IMR-90 (cell line): ENCODE measurements around the gene DCDC2. TPM values are rescaled to one million over a fixed set of nuclear protein-coding genes. Genes with fewer than 3 reads are reported as not detected.

ENCODE experiments used
- ATAC-seq: fragments of 200-7000 bp; cut with Tn5 transposase; 2 replicates; pipeline ENCODE4 v1.9.1; 2020; ENCODE audit warnings: low read depth, mild to moderate bottlenecking, moderate library complexity
- BruUV-seq: library from RNA; stranded (reverse); fragments of 400-500 nt; replicated peaks from 2 replicates; lab custom pipeline; 2021; lab: Mats Ljungman, UMichigan
- CTCF ChIA-PET: fragments of 300-600 bp; formaldehyde crosslinking; extraction: SDS; loops from one replicate; lab custom pipeline; 2021; ENCODE audit warnings: antibody characterized with exemption; lab: Yijun Ruan, JAX
- POLR2A ChIA-PET: fragments of 300-600 bp; sonication (Branson Sonifier 250); formaldehyde crosslinking; loops from one replicate; lab custom pipeline; 2022; ENCODE audit warnings: antibody characterized with exemption; ENCODE audit not compliant: unreplicated experiment; lab: Charles Lee
- DNase-seq: peaks from one replicate; pipeline ENCODE4 v3.0.0; 2013
- H2AFZ ChIP-seq: replicated peaks from 2 replicates; pipeline ENCODE3; 2013; ENCODE audit warnings: low read length, mild to moderate bottlenecking; ENCODE audit not compliant: poor library complexity
- H2AK5ac ChIP-seq: 2 replicates; pipeline ENCODE4 v1.6.1; 2013; ENCODE audit warnings: low read depth, low read length, inconsistent platforms
- H2AK9ac ChIP-seq: replicated peaks from 2 replicates; pipeline ENCODE3; 2013; ENCODE audit warnings: mild to moderate bottlenecking, low read depth, low read length, moderate library complexity; ENCODE audit not compliant: poor library complexity
- H2BK120ac ChIP-seq: 2 replicates; pipeline ENCODE4 v1.6.1; 2013; ENCODE audit warnings: low read depth, low read length, inconsistent platforms
- H2BK15ac ChIP-seq: 3 replicates; pipeline ENCODE4 v1.6.1; 2013; ENCODE audit warnings: low read depth, low read length, inconsistent platforms
- H2BK20ac ChIP-seq: 2 replicates; pipeline ENCODE4 v1.6.1; 2013; ENCODE audit warnings: low read depth, mild to moderate bottlenecking, inconsistent platforms, low read length, moderate library complexity
- H2BK5ac ChIP-seq: 2 replicates; pipeline ENCODE4 v1.6.1; 2013; ENCODE audit warnings: mild to moderate bottlenecking, low read depth, low read length, inconsistent platforms; ENCODE audit not compliant: poor library complexity, severe bottlenecking
- H3K14ac ChIP-seq: replicated peaks from 2 replicates; pipeline ENCODE4 v1.6.1; 2013; ENCODE audit warnings: low read depth, low read length, inconsistent platforms
- H3K18ac ChIP-seq: 2 replicates; pipeline ENCODE4 v1.6.1; 2013; ENCODE audit warnings: low read depth, low read length, control low read depth
- H3K23ac ChIP-seq: 2 replicates; pipeline ENCODE4 v1.6.1; 2013; ENCODE audit warnings: low read depth, low read length, inconsistent platforms
- H3K27ac ChIP-seq: 2 replicates; pipeline ENCODE4 v1.5.1; 2013; ENCODE audit warnings: mild to moderate bottlenecking, control low read depth, low read length; ENCODE audit not compliant: insufficient read depth
- H3K27me3 ChIP-seq: 2 replicates; pipeline ENCODE4 v1.6.1; 2013; ENCODE audit warnings: low read length; ENCODE audit not compliant: control insufficient read depth, insufficient read depth
- H3K36me3 ChIP-seq: 2 replicates; pipeline ENCODE4 v1.6.1; 2013; ENCODE audit warnings: low read length, mixed read lengths; ENCODE audit not compliant: control insufficient read depth, insufficient read depth
- H3K4ac ChIP-seq: 2 replicates; pipeline ENCODE4 v1.6.1; 2013; ENCODE audit warnings: low read depth, low read length, inconsistent platforms
- H3K4me1 ChIP-seq: 2 replicates; pipeline ENCODE4 v1.6.1; 2013; ENCODE audit warnings: low read length, mixed read lengths; ENCODE audit not compliant: control insufficient read depth, insufficient read depth
- H3K4me2 ChIP-seq: 2 replicates; pipeline ENCODE4 v1.6.1; 2013; ENCODE audit warnings: low read depth, mild to moderate bottlenecking, control low read depth, low read length, moderate library complexity
- H3K4me3 ChIP-seq: 2 replicates; pipeline ENCODE4 v1.5.1; 2013; ENCODE audit warnings: low read depth, mild to moderate bottlenecking, control low read depth, low read length, moderate library complexity; ENCODE audit not compliant: insufficient read depth
- H3K56ac ChIP-seq: 2 replicates; pipeline ENCODE4 v1.6.1; 2013; ENCODE audit warnings: low read length, inconsistent platforms; ENCODE audit not compliant: insufficient read depth; ENCODE audit errors: extremely low read depth
- H3K79me1 ChIP-seq, 2 experiments: 2 replicates each; pipeline ENCODE4 v1.6.1; 2013; ENCODE audit warnings: low read length in 2 of 2, inconsistent platforms in 1 of 2, low read depth in 1 of 2
- H3K9ac ChIP-seq: 2 replicates; pipeline ENCODE4 v1.6.1; 2013; ENCODE audit warnings: low read depth, low read length, control low read depth
- H3K9me1 ChIP-seq: 2 replicates; pipeline ENCODE4 v1.6.1; 2013; ENCODE audit warnings: low read length, inconsistent platforms; ENCODE audit not compliant: insufficient read depth
- H3K9me3 ChIP-seq: 2 replicates; pipeline ENCODE4 v1.6.1; 2013; ENCODE audit warnings: low read length; ENCODE audit not compliant: control insufficient read depth, insufficient read depth
- H4K20me1 ChIP-seq: 2 replicates; pipeline ENCODE4 v1.6.1; 2013; ENCODE audit warnings: low read length, inconsistent platforms; ENCODE audit not compliant: insufficient read depth
- H4K5ac ChIP-seq: 2 replicates; pipeline ENCODE4 v1.6.1; 2013; ENCODE audit warnings: mild to moderate bottlenecking, low read depth, low read length, control low read depth
- H4K8ac ChIP-seq, 2 experiments: 2 replicates each; pipeline ENCODE4 v1.6.1; 2013; ENCODE audit warnings: low read depth in 2 of 2, low read length in 2 of 2, control low read depth in 1 of 2, inconsistent platforms in 1 of 2
- H4K91ac ChIP-seq: 2 replicates; pipeline ENCODE4 v1.6.1; 2013; ENCODE audit warnings: low read depth, low read length, inconsistent platforms; ENCODE audit not compliant: insufficient read depth
- BHLHE40 ChIP-seq: fragments of 150-350 bp; IDR thresholded peaks from 2 replicates; pipeline ENCODE4 v1.6.1; 2016; ENCODE audit warnings: mild to moderate bottlenecking, low read depth, low read length
- CEBPB ChIP-seq: IDR thresholded peaks from 2 replicates; pipeline ENCODE4 v1.6.1; 2012; ENCODE audit warnings: low read depth, low read length, improper control_type of control experiment
- CHD1 ChIP-seq: IDR thresholded peaks from 2 replicates; pipeline ENCODE4 v1.6.1; 2012; ENCODE audit warnings: low read depth, low read length, improper control_type of control experiment
- CTCF ChIP-seq: conservative IDR thresholded peaks from 2 replicates; pipeline ENCODE4 v1.5.1; 2012; ENCODE audit warnings: mild to moderate bottlenecking, low read depth, low read length, improper control_type of control experiment
- FOS ChIP-seq: fragments of 150-350 bp; IDR thresholded peaks from 2 replicates; pipeline ENCODE4 v1.6.1; 2016; ENCODE audit warnings: low read depth, low read length
- MAFK ChIP-seq: IDR thresholded peaks from 2 replicates; pipeline ENCODE4 v1.6.1; 2012; ENCODE audit warnings: low read depth, low read length, improper control_type of control experiment
- MAZ ChIP-seq: IDR thresholded peaks from 2 replicates; pipeline ENCODE4 v1.6.1; 2012; ENCODE audit warnings: low read depth, mild to moderate bottlenecking, low read length, improper control_type of control experiment, moderate library complexity, borderline replicate concordance
- MXI1 ChIP-seq: IDR thresholded peaks from 2 replicates; pipeline ENCODE4 v1.6.1; 2012; ENCODE audit warnings: low read depth, mild to moderate bottlenecking, low read length, moderate library complexity, borderline replicate concordance
- NFE2L2 ChIP-seq: fragments of 150-350 bp; IDR thresholded peaks from 2 replicates; pipeline ENCODE4 v1.6.1; 2016; ENCODE audit warnings: low read depth, mild to moderate bottlenecking, low read length
- RAD21 ChIP-seq: IDR thresholded peaks from 2 replicates; pipeline ENCODE4 v1.6.1; 2012; ENCODE audit warnings: low read length, improper control_type of control experiment
- RCOR1 ChIP-seq: IDR thresholded peaks from 2 replicates; pipeline ENCODE4 v1.6.1; 2012; ENCODE audit warnings: mild to moderate bottlenecking, low read length, improper control_type of control experiment; ENCODE audit not compliant: insufficient replicate concordance
- SMC3 ChIP-seq: fragments of 150-350 bp; IDR thresholded peaks from 2 replicates; pipeline ENCODE4 v1.6.1; 2016; ENCODE audit warnings: low read depth, mild to moderate bottlenecking, antibody characterized with exemption, low read length, moderate library complexity
- USF2 ChIP-seq: fragments of 150-350 bp; IDR thresholded peaks from 2 replicates; pipeline ENCODE4 v1.6.1; 2017; ENCODE audit warnings: mild to moderate bottlenecking, antibody characterized with exemption, low read length, low read depth
- WGBS, 2 experiments: methylation state at CpG; one replicate each; pipeline versions ENCODE4 v1.1.5 to v1.1.7; 2013; ENCODE audit warnings: missing lambda C conversion rate in 2 of 2; ENCODE audit not compliant: insufficient read length in 1 of 2; ENCODE audit errors: extremely low coverage in 2 of 2; 5-methylcytosine and 5-hydroxymethylcytosine counted together
- dilution Hi-C: fragments of 300-500 bp; cut with HindIII; formaldehyde crosslinking; loops from one replicate; pipeline ENCODE4 v1.14.3; 2018; ENCODE audit warnings: low sequenced_read_pairs; ENCODE audit not compliant: unreplicated experiment
- in situ Hi-C: fragments of 300-500 bp; cut with MboI; formaldehyde crosslinking; loops from 3 replicates; pipeline ENCODE4 v1.14.3; 2019; ENCODE audit warnings: low sequenced_read_pairs, inconsistent platforms, mixed read lengths
- intact Hi-C: fragments of 100-400 bp; cut with micrococcal nuclease; formaldehyde crosslinking; loops from 2 replicates; pipeline ENCODE4 v1.10.0; 2022
- polyA plus RNA-seq, 3 experiments: library from polyadenylated mRNA; depleted of rRNA; stranded (reverse); fragments of >200 nt; gene quantifications; 2 replicates each; pipeline ENCODE4 v1.2.3, GENCODE V29; 2012; ENCODE audit warnings: low replicate concordance in 1 of 3
- total RNA-seq: library from RNA; depleted of rRNA; stranded (reverse); fragments of >200 nt; gene quantifications from 2 replicates; pipeline ENCODE4 v1.2.3, GENCODE V29; 2012

Gene DCDC2
- total and polyA plus RNA-seq, 2 of the 4 experiments (the other 2 are of a cell fraction): not detected

- TF ChIP-seq MAZ: peak; percentile 49; the same call in 1 of the 2 replicates
- no peak for TF ChIP-seq CHD1
These were observed 2.0 kb upstream of the DCDC2 start (continued) for GRCh38 chr6:24359640-24360454.

- Histone ChIP-seq H3K79me1 (no peaks in the 10 kb centered on the region), H3K9ac (no peak overlapping the region), H3K4me3 (no peak overlapping the region), H3K27ac (no peak overlapping the region), H3K36me3 (no peaks in the 10 kb centered on the region), H3K27me3 (peaks cover 18% of the 10 kb centered on the region), H2AK5ac (no peak overlapping the region), H4K91ac (no peak overlapping the region), H3K23ac (no peak overlapping the region), H3K14ac (no peak overlapping the region), H3K4me1 (peaks cover 4% of the 10 kb centered on the region; the same call in 1 of the 2 replicates), H3K18ac (no peak overlapping the region), H3K56ac (no peak overlapping the region), H3K9me1 (no peaks in the 10 kb centered on the region), H3K4me2 (peak overlapping the region; percentile 92), H2AFZ (no peak overlapping the region), H4K8ac (no peak overlapping the region), H4K5ac (no peak overlapping the region), H4K20me1 (no peaks in the 10 kb centered on the region), H2BK20ac (no peak overlapping the region), H2BK120ac (no peak overlapping the region), H2BK5ac (no peak overlapping the region), H2AK9ac (no peak overlapping the region), H2BK15ac (no peak overlapping the region), H3K9me3 (no peaks in the 10 kb centered on the region), H3K4ac (no peak overlapping the region)
- in situ Hi-C loops: no loop called here
- 10% methylated on average over 2 of the region's 12 CpGs; no CpG with 5 or more reads in 1 of the 2 experiments for WGBS, 2 experiments
- dilution Hi-C loops: no loop called here
- no peak for ATAC-seq
- BruUV-seq: no TSS peak
- intact Hi-C loops: no loop called here
- ChIA-PET CTCF (no interaction called here), POLR2A (interaction anchor here (0.6 kb wide), 1 partner anchor 77 kb away, joined by 4 read pairs; no protein-coding TSS in a partner anchor)
- DNase-seq: no peak
- TF ChIP-seq RCOR1 (no peak), FOS (no peak), RAD21 (no peak), NFE2L2 (no peak), CEBPB (no peak), USF2 (no peak), SMC3 (no peak), MAZ (no peak), CHD1 (no peak), CTCF (no peak), MAFK (no peak), MXI1 (no peak), BHLHE40 (no peak)
These were observed 461 bp upstream of the DCDC2 start for GRCh38 chr6:24358219-24358821.
